Mammary epithelial cell (primary cell): Measurements from ENCODE around the gene TRRAP.

Experiments used
- CTCF ChIP-seq, 2 donors: IDR thresholded peaks in 1 of 2; conservative IDR thresholded peaks in 1 of 2; 2 replicates each; pipeline ENCODE4 v1.5.1; 2011 to 2012; ENCODE audit warnings: inconsistent platforms in 2 of 2, low read length in 2 of 2, mild to moderate bottlenecking in 2 of 2, control low read depth in 1 of 2, low read depth in 1 of 2; ENCODE audit not compliant: insufficient read depth in 1 of 2; ENCODE audit errors: extremely low read depth in 1 of 2
- EZH2 ChIP-seq: IDR thresholded peaks from 2 replicates; pipeline ENCODE4 v1.6.1; 2012; ENCODE audit warnings: low read length, inconsistent platforms, borderline replicate concordance

- TF ChIP-seq CTCF (conservative IDR thresholded peaks at IDR 0.05 in 1 of 2, IDR thresholded peaks at IDR 0.05 in 1 of 2; ENCODE audit: extremely low read depth in 1 of 2, insufficient read depth in 1 of 2, low read depth in 1 of 2, low read length in 2 of 2) (no peak), EZH2 (no peak)
Observed at GRCh38 chr7:98934267-98934666, 55.9 kb downstream of the TRRAP start.
